ENCODE results near the gene DRC3.

DRC3 gene

DNA sequence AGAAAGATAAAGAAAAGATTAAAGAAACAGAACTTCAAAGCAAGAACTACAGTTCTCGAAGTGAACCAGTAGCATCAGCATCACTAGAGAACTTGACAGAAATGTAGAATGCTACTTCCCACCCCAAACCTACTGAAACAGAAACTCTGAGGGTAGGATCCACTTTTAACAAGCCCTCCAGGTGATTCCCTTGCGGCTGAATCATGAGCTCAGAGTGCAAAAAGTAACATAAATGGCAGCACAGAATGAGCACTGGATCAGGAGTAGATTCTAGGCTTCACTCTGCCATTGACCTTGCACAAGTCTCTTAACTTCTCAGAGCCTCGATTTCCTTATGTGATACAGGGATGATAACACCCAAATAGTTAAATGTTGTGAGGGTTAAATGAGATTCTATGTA lies 6.3 kb upstream of the DRC3 start:
- no peak for DNase-seq (ENCODE audit: low read depth in 2 of 2)

DNA sequence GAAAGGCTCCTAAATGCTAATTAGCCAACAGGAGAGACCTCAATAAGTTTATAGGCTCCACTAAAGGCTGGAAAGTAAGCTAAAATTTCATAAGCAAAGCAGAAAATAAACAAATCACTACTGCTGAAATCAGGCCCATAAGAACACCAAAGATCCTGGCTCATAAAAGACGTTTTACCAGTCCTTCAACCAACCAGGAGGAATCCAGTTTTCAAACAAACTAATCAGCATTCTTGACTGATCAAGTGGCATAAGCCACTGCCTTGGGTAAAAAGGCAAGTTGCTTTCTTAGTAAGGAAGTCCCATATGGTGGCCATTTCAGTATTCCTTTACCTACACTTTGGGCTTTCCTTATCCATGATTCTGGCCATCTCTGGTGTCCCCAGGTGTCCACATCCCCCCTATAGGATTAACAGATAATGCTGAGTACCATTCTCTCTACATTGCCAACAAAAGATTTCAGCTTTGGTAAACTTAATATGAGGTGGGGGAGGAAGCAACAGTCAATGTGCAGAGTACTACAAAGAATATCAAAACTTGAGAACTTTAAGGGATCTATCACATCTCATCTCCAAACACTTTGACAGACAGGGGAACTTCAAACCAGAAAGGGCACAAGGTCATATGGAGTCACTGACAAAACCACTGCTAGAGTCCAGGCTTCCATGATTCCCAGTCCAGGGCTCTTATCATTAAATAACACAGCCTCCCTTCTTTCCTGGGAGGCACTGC lies 1.8 kb upstream of the DRC3 start:
- no peak for DNase-seq (ENCODE audit: low read depth in 2 of 2)

DNA sequence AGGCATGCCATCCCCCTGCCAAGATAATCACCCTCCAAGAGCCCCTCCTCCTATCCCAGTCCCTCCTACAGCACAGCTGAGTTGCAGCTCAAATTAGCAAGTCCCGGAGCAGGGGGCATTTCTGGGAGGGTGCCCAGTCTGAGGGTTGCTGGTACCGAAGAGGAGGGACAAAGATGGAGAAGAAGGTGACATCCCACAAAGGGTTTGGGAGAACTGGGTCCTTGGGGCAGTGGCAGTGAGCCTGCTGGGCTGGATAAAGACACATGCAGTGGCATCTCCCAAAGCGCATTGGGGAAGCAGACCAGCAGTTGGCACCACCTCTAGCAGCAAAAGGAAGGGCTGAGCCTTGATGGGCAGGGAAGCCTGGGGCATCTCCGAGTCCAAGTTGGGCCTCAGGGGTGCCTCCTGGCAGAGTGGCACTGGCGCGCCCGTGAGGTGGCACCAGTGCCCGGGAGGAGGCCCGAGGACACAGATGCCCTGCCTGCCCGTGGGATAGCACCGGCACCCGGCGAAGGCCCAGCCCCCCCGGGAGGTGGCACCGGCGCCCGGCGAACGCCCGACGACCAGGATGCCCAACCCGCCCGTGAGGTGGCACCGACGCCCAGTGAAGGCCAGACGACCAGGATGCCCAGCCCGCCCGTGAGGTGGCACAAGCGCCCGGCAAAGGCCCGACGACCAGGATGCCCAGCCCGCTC lies 1.1 kb upstream of the DRC3 start:
- no peak for DNase-seq (ENCODE audit: low read depth in 2 of 2)

DNA sequence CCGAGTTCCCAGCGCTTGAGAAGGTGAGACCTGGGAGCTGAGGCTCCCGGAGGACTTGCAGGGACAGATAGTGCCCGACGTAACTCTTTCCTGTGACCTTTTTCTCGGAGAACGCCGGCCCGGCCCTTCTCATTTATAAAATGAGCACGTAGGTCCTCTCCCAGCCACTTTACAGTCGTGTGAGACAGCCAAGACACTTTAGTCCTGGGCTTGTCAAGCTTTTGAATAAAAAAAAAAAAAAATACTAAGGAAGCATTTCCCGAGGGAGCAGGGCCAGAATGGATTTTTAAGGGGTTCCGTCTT lies 241 bp downstream of the DRC3 start:
- DNase-seq (ENCODE audit: low read depth in 2 of 2) = no peak

DNA sequence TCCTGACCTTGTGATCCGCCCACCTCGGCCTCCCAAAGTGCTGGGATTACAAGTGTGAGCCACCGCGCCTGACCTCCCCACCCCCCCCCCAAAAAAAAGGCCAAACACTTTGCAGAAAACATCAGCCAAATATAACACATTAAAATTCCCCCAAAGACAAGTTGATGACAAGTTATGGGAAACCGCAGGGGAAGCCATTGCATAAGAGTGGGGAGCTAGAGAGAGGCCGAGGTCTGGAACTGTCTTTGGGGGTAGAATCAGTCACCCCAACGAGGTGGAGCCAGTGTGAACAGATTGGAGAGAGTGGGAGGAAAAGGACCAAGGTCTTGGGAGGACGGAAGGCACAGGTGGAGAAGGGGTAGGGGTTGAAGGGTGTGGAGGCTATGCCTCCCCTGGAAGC lies 2.8 kb downstream of the DRC3 start:
- no peak for DNase-seq (ENCODE audit: low read depth in 2 of 2)

DNA sequence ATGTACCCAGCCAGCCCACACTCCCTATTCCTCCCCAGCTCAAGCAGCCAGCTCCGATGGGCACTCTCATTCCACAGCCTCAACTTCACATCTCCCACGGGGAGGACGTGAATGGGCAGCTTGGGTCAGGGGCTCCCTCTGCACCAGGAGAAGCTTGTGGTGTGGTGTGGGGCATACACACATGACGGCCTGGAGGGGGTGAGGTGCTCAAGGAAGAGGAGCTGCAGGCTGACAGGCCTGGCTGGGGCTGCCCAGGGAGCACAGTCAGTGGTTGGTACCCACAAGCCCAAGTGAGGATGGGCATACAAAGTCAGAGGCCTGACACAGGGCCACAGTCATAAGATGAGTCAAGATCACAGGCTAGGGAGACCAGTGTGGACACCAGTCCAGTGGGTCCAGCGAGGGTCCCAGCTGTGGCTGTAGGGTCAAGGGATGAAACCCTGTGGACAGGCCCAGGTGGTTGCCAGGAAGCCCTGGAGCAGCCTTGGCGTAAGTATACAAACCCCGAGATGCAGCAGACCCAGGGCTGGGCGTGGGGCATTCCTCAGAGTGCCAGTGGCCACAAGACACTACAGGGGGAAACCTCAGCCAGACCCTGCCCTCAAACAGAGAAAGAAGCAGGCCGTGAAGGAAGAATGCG lies 4.4 kb downstream of the DRC3 start:
- no peak for DNase-seq (ENCODE audit: low read depth in 2 of 2)

DNA sequence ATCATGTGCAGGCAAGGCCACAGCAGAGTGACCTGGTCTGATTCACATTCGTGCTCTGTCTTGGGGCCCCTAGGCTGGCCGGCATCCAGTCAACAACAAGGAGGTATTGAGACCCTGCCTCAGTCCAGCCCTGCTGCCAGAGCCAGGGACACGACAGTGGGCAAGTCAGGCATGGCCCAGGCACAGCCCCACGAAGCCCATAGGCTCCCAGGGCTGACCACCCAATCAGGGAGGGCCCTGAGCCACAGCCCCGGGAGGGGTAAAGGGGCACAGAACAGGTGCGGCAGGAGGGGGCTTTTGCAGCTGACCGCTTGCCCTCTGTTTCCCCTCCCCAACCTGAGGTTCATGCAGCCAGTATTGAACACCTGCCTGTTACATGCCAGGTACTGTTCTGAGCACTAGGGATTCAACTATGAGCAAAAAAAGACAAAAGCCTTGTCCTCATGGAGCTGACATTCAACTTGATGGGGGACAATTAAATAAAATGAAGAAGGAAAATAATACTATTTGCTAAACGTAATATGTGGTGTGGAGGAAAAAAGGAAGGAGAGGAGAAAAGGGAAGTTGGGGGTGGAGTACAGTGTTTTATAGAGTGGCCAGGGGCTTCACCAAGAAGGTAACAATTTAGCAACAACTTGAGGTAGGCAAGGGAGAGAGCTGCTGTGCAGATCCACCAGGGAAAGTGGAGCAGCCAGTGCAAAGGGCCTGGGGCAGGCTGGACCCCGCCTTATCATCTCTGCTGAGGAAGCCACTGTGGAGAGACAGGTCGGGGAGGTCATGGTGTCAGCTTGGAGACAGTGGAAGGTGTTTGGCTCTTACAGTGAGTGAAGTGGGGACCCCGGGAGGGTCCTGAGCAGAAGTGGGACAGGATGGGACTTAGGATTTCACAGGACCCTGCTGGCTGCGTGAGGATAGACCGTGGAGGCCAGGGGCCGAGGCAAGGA lies 6.1 kb downstream of the DRC3 start:
- DNase-seq (ENCODE audit: low read depth in 2 of 2) = no peak

DNA sequence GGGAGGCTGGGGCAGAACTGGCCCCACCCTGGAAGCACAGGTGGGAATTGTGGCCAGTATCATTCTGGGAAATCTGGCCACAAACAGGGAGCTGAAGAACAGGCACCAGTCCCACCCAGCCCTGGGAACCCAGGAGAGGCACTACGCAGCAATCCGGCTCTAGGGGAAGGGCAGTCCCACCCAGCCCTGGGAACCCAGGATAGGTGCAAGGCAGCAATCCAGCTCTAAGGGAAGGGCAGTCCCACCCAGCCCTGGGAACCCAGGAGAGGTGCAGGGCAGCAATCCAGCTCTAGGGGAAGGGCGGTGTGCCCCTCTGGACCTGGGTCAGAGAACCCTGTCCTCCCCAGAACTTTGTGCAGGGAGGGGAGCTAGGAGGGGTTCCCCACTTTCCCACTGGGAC lies 7.1 kb downstream of the DRC3 start:
- DNase-seq (ENCODE audit: low read depth in 2 of 2) = no peak

DNA sequence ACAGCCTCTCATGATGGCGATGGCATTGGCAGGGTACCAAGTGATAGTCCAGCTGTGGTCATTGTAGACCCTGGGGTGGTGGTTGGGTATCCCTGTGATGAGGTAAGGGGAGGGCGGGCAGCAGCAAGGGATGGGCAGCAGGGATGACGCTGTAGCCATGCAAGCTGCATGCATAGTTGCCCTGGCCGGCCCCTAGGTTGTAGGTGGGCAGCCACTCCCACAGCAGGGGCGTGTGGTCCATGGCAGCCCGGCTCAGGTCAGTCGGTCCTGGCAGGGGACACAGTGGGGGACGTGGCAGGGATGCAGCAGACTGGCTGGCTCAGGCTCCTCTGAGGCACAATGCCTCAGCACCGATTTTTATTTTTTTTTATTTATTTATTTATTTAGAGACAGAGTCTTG lies 8.7 kb downstream of the DRC3 start:
- no peak for DNase-seq (ENCODE audit: low read depth in 2 of 2)

DNA sequence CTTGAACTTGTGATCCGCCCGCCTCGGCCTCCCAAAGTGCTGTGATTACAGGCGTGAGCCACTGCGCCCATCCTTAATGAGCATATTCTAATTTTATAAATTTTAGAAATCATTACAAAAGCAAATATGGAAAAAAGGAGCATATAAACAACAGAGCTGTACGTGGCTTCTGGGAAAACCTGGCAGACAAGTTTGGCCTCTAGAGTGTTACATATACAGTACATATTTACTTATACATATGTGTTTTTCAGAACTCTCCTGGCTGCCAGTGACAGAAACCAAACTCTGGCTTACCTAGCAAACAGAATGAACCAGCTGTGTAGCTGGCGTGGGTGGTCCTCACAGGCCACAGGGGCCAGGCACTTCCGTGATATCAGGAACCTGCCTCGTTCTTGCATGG lies 10.1 kb downstream of the DRC3 start:
- DNase-seq (ENCODE audit: low read depth in 2 of 2) = no peak

DNA sequence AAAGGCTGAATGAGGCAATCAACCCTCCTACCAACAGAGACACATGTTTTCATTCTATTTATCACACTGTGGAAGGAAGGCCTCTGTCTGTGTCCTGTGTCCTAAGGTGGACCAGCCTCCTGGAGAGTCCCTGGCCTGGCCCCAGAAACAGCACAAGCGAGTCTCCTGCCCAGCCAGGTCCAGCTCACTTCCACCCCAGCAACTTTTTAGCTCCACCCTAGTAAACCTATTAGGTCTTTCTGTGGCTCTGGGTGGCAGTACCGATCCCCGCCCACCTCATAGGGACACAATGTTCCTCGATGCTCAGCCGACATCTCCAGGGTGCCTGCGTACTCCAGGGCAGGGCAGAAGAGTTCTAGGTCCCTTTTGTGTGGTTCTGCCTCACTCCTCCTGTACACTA lies 10.7 kb downstream of the DRC3 start:
- DNase-seq (ENCODE audit: low read depth in 2 of 2) = no peak

DNA sequence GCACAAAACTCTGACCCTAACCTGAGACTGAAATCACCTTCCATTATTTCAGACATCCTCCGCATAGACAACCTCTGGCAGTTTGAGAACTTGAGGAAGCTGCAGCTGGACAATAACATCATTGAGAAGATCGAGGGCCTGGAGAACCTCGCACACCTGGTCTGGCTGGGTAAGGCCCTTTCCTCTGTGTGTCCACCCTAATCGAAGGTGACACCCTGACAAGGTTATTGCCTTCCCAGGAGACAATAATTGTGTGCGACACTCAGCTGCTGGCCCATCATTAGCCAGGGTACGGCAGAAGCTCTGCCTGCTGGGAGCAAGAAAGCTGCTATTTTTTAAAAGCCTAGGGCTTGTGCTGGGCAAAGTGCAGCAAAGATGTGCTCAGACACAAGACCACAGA lies 11.1 kb downstream of the DRC3 start:
- no peak for DNase-seq (ENCODE audit: low read depth in 2 of 2)

DNA sequence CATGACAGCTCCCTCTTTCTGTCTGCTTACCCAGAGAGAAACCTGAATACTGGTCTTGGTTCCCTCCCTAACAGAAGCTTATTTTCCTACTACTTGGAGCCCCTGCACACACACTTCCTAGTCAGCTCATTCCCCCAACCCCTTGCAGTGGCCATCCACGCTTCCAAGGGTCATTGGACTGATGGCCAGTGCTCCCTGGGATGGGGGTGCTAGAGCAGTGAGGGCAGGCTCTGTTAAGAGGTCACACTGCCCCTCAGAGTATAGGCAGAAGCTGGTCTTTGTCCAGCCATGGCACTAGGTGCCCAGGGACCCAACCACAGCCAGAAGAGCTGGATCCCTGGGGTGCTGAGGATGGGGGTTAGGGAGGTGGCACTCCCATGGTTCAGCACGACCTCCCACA lies 12.5 kb downstream of the DRC3 start:
- no peak for DNase-seq (ENCODE audit: low read depth in 2 of 2)

DNA sequence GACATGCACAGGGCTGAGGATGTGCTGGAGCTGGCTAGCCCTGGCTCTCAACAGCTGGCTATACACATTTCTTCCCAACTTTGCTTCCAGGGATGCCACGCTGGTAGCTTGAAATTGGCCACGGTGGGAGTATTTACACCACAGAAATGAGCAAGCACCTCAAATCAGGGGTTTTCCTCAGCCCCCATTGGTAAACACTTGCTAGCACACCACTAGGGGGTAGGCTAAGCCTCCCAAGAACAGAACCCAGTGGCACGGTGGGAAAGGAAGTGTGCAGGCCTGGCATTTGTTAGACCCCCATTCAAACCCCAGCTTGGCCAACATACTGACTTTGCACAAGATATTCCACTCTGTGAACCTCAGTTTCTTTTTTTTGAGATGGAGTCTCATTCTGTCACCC lies 12.9 kb downstream of the DRC3 start:
- no peak for DNase-seq (ENCODE audit: low read depth in 2 of 2)

DNA sequence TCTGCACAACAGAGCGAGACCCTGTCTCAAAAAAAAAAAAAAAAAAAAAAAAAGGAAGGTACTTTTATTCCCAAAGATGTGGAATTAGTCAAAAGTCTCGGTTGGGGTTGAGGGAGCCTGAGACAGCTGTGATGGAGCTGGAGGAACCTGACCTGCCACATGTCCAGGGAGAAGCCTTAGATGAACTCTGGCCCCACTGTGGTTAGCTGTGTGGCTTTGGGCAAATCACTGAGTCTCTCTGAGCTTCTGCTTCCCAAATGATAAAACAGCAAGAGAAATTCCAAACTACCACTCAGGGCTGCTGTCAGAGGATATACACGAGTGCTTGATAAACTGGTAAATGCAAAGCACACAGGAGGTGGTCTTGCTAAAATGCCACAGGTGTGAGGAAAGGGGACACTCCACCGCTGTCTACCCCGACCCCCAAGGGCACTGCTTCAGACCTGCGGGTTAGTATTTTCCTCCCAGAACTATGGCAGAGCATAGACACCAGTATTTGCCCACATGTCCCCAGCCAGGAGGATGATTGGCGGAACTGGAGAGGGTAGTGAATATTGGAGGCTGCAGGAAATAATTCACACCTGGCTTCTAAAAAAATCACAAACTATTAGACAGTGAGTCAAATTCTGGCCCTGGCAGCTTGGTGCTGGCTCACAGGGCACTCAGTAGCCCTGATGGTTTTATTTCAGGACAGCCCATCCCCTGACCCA lies 14.7 kb downstream of the DRC3 start:
- DNase-seq (ENCODE audit: low read depth in 2 of 2) = no peak

DNA sequence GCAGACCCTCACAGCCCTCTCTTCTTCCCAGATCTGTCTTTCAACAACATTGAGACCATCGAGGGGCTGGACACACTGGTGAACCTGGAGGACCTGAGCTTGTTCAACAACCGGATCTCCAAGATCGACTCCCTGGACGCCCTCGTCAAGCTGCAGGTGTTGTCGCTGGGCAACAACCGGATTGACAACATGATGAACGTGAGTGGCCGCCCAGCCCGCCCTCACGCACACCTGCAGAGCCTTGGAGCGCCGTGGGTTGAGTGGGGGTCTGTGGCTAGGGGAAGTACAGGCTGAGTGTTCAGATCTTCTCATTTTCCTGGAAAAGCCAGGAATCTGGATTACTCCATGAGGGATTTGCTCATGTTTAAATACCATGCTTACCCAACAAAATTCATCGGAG lies 15.2 kb downstream of the DRC3 start:
- no peak for DNase-seq (ENCODE audit: low read depth in 2 of 2)

DNA sequence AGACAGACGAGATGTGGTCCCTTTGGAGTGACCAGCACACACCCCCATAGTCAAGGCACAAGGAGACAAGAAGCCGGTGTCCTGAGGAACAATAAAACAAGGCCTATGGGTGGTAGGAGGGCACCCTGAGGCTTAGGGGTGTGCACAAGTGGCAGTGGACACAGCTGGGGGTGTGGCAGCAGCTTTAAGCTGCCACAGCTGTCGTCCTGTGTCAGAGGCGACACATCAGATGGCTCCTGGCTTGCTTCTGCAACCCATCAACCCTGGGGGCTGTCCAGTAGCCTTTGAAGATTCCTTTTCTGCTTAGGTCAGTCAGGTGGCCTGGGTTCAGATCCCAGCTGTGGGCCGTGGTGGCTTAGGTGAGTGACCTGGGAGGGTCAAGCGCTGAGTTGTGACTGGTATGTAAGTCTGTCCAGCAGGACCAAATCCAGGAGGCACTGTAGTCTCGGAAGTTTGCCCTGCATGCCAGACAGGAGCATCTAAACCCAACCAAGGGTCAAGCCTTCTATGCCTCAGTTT lies 15.8 kb downstream of the DRC3 start:
- no peak for DNase-seq (ENCODE audit: low read depth in 2 of 2)

DNA sequence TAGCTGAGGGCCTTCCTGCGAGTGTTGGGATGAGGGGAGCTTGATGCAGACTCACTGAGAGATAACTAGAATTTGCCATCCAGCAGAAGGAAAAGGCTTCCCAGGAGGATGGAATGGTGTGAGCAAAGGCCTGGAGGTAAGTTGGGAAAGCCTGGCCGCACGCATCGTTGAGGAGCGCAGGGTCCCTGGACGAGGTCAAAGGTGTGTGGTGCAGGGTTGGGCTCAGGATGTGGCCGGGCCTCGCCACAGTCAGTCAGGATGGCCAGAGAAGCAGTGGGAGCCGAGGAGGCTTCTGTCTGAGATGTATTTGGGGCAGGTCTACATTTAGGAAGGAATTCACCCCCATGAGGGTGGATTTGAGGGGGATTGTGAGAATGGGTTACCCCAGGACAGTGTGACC lies 16.4 kb downstream of the DRC3 start:
- DNase-seq (ENCODE audit: low read depth in 2 of 2) = no peak

DNA sequence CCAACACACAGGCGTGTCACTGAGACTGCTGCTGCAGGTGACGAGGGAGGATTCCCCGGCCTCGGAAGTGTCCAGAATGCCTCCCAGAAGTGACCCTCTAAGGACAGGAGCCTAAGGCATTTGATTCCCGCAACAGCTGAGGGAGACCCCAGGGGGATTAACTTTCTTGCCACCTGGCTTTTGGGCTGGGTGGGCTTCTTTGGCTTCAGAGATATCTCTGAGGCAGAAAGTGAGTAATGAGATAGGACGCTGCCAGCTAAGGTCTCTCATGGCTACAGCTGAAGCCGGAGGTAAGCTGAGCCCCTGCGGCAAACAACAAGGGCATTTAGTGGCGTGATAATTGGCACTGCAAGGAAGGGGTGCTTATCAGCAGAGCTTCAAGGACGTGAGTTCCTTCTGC lies 17.0 kb downstream of the DRC3 start:
- DNase-seq (ENCODE audit: low read depth in 2 of 2) = no peak

DNA sequence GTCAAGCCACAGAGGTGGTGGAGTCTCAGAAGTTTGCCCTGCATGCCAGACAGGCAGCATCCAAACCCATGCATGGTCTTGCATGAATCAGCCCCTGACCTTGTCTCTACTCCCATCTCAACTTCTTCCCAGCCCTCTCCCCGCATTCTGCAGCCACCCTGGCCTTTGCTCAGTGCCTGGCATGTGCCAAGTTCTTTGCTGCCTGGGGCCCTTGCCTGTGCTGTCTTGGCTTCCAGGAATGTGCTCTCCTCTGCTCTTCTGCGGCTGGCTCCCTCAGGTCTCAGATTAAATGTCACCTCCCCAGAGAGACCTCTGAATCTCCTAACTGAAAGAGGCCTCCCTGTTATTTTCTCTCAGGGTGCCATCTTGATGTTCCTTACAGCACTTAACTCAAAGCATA lies 17.6 kb downstream of the DRC3 start:
- DNase-seq (ENCODE audit: low read depth in 2 of 2) = no peak

DNA sequence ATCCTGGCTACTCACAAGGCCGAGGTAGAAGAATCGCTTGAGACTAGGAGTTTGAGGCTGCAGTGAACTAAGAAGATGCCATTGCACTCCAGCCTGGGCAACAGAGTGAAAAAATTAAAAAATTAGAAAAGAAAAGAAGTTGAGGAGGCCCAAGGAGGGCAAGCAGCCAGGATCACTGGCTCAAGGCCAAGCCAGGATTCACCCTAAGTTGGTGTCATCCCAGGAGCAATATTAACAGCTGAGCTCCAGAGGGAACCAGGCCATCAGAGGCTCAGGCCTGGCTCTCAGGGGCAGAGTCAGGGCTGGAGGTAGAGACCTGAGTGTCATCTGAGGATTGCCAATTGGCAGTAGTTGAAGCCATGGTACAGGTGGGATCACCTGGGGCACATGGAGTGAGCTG lies 20.7 kb downstream of the DRC3 start:
- DNase-seq (ENCODE audit: low read depth in 2 of 2) = no peak

DNA sequence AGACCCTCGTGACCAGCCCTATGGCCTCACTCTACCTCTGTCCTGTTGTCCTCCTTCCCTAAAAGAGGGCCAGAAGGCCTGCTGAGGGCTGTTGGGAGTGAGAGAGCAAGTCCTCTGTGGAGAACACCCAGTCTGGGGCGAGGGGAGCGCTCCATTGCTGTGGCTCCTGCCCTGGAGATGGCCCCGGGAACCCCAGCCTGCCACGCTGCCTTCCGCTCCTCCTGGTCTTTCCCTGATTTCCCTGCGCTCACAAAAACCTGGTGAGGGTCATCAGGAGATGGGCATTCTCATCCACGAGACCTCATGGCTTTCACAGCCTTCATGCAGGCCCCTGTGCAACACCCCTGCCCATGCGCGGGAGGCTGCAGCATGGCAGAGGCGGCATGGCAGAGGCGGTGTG lies 21.2 kb downstream of the DRC3 start:
- DNase-seq (ENCODE audit: low read depth in 2 of 2) = no peak

All from activated CD8-positive, alpha-beta memory T cell treated with anti-CD3 and anti-CD28 coated beads for 4 hours (primary cell).